Ramos (cell line): ENCODE data around the gene IFNLR1.

Experiments used
- in situ Hi-C: fragments of 300-500 bp; cut with MboI; formaldehyde crosslinking; loops from one replicate; pipeline ENCODE4 v1.14.3; 2022; ENCODE audit warnings: low sequenced_read_pairs; ENCODE audit not compliant: unreplicated experiment

The IFNLR1 gene

DNA sequence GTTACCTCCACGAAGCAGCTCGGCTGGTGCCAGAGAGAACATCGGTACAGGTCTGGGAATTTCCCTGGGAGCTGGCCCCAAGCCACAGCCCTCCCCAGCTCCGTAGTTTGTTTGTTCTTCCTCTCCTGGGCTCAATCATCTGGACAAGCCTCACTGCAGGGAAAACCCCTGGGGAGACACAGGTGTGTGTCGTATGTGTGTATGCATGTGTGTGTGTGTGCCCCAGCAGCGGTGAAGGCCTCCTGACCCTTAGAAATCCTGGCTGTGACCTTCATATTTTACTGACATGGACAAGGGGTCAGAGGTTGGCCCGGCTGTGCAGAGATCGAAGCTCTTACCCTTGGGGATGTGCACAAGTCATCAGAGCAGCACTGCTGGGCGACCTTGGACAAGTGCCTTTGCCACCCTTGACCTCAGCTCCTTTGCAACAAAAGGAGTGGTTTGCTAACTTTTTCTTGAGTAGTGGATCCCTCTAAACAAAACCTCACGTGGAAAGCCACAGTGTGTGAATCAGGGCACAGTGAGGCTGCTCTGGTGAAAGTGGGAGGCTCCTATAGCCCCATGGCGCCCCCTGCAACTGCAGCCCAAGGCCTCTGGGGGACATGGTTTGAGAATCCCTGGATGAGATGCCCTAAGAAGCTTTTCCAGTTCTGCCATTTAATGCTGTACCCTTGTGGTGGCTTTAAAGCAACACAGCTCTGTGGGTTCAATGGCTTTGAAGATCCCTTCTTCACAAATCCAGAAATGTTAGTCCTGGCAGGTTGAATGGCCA is 31.9 kb downstream of the IFNLR1 start:
- in situ Hi-C loops, result no loop called here

GRCh38 chr1:24154215-24154614 is 32.9 kb downstream of the IFNLR1 start:
- in situ Hi-C loops, result no loop called here

- in situ Hi-C loops, result no loop called here
Measured at GRCh38 chr1:24152631-24153494, 34.2 kb downstream of the IFNLR1 start.

GRCh38 chr1:24151175-24151533 is 35.9 kb downstream of the IFNLR1 start:
- in situ Hi-C loops, result no loop called here

DNA sequence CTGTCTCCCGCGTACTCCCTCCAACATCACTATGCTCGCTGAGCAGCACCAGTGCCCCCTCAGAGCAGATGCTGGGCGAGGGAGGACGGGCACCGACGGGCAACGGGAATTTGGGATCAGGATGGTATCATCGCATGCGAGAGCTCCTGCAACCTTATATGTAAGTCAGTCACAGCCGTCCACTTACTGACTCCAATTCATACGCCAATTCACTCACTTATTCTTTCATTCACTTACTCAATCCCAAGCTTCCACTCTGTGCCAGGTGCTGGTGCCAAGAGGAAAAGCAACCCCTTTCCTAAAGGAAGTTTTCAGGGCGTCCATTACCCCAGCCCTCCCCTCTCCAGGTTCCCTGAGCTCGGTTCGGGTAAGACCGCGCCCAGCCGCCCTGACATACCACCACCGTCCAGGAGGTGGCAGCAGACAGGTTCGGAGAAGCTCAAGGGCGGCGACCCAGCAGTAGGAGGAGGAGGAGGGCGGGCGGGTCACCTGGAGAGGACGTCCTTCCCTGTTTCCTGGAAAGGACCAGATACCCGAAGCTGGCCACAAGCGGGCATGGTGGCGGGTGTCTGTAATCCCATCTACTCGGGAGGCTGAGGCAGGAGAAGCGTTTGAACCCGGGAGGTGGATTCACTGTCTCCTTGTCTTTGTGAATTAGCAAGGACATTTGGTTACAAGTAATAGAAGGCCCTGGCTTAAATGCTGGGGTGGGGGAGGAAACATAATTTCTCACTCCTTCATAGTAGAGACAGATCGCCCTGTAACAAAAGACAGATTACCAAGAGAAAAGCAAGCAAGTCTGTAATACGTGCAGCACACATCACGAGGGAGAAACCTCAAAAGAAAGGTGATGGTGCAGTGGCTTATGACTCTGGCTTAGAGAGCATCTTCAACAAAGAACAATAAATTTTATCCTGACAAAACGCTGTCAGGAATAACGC is 36.6 kb downstream of the IFNLR1 start:
- in situ Hi-C loops, result no loop called here

DNA sequence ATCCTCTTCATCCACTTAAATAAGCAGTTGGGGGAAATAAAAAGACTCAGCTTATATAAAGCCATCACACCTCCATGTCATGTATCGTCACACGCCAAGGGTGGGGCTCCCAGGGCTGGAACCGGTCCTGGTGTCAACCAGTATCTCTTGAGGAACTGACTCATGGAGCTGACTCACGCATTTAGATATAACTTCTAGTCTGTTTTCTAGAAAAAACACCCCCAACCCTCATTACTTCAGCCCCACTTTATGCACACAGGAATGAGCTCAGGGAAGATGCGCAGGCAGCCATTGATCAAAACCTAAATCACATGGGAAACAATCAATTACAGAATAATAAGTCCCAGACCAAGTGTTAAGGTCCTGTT is 37.2 kb downstream of the IFNLR1 start:
- in situ Hi-C loops, result no loop called here

- in situ Hi-C loops, result no loop called here
Measured at GRCh38 chr1:24147816-24148215, 39.3 kb downstream of the IFNLR1 start.

- in situ Hi-C loops, result no loop called here
Measured at GRCh38 chr1:24147194-24147593, 39.9 kb downstream of the IFNLR1 start.

- in situ Hi-C loops, result no loop called here
Measured at GRCh38 chr1:24142546-24143534, 44.2 kb downstream of the IFNLR1 start, which contains the start of gene IL22RA1. Gene IL22RA1 (minus strand): TSS chr1:24143140. CDS start chr1:24143082, 58 bp downstream.

DNA sequence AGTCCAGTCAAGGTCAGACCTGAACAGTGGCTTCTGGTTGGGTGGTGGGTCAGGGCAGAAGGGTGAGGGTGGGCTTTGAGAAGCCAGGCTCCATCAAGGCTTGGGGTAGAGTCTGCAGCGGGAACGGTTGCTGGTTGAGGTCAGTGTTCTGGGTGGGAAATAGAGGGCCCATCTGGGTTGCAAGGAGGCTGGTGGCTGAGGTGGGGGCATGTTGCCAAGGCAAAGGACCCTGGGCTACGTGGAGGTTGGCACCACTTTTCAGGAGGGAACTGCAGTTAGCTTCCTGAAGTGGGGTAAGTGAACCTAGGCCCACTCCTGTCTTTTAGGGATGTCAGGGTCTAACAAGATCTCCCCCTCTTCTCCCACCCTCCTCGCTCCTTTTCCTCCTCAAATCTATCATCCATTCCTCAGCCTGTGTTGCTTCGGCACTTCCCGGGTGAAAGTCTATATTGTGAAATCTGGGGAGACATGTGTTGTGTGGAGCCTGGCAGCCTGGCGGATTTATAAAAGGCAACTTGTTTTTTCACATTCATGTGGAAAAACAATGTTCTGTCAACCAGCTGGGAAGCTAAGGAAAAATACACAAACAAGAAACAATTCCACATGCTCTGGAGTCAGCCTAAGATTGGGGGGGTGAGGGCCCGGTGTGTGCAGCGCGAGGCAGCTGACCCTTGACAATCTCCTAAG is 45.6 kb downstream of the IFNLR1 start:
- in situ Hi-C loops, result no loop called here

DNA sequence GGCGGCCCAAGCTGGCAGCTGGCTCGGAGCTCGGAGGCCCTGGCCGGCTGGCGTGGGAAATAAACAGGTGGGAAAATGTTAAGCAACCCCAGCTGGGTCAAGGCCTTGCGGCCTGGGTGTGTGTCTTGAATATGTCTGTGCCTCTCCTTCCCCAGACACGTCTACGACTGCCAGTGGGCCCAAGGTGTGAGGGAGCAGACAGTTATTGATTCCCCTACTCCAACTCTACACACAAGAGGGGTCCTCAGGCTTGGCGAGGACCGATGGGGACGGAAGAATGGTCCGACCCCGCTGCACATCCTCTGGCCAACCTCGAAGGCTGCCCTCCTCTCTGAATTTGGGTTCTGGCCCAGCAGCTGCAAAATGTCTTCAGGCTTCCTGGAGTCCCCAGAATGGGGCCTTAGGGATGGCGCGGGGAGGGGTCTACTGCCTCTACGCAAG is 46.3 kb downstream of the IFNLR1 start:
- in situ Hi-C loops, result no loop called here

DNA sequence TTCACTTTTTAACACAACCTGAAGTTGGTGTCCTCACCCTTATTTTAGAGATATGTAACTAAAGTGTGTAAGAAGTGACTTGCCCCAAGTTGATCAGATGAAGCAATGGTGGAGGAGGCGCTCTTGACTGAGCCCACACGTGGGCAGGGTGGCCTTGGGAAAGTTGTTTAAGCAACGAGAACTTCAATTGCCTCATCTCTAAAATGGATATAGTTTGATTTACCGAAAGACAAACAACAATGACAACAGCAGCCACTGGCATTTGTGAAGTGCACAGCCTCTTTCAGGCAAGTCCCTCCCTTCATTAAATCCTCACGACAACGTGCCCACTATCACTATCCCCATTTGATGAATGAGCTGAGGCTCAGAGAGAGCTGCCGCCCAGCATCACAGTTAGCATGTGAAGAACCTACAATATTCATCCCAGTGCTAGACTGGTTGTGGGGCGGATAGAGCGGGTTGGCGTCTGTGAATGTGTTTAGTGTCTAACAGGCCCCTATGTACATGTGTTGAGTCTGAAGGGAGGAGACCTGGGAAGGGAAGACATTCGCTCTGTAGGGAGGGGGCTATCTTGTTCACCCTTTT is 47.2 kb downstream of the IFNLR1 start:
- in situ Hi-C loops, result no loop called here

DNA sequence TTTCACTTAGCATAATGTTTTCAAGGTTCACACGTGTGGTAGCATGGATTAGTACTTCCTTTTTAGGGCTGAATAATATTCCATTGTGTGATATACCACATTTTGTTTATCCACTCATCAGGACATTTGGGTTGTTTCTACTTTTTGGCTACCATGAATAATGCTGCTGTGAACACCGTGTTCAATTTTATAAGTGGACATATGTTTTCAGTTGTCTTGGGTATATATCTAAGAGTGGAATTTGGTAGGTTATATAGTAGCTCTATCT is 47.9 kb downstream of the IFNLR1 start:
- in situ Hi-C loops, result no loop called here

- in situ Hi-C loops, result no loop called here
Measured at GRCh38 chr1:24138476-24139221, 48.4 kb downstream of the IFNLR1 start.

DNA sequence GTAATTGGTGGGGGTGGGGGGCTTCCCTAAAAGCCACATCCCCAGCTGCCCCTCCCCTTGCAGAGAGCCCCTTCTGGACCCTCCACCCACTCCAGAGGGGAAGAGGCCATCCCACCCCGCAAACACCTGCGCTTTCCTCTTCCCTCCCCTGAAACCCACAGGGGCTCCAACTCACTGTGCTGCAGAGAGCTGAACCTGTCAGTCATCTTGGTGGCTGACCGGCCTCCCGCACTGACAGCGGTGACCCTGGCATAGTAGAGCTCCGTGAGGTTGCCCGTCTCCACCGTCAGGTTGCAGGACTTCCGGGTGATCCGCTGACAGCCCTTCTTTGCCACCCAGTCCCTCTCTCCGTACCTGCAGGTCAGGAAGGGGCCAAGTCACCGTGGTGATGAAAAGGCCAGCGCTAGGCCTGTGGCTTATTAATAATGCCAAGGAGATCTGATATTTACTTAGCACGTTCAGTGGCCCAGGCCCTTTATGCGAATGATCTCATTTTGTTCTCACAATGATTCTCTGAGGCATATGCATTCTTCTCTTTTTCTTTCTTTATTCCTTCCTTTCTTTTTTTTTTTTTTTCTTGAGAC is 50.0 kb downstream of the IFNLR1 start:
- in situ Hi-C loops, result no loop called here

GRCh38 chr1:24134376-24134775 is 52.7 kb downstream of the IFNLR1 start:
- in situ Hi-C loops, result no loop called here

DNA sequence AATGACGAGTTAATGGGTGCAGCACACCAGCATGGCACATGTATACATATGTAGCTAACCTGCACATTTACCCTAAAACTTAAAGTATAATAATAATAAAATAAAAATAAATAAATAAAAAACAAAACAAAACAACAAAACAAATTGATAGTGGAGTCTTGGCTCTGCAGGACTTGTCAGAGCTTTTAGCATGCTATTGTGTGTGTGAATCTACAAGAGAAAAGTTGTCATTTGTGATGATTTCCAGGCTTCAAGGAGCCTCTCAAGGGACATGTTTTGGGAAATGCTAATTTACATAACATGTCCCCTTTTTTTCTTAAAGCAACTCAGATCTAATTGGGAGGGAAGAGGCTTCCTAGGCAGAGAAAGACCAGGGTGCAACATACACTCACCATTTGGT is 53.3 kb downstream of the IFNLR1 start:
- in situ Hi-C loops, result no loop called here

- in situ Hi-C loops, result no loop called here
Measured at GRCh38 chr1:24130385-24130784, 56.7 kb downstream of the IFNLR1 start.
